ENCODE results near the gene CARD11.

Gene CARD11

GRCh38 chr7:3074459-3074821, 30.8 kb upstream of the CARD11 start:
- no peak for DNase-seq (ENCODE audit: low read depth, low spot score)
- no peak for TF ChIP-seq CTCF (IDR thresholded peaks at IDR 0.05; ENCODE audit: low read depth, low read length)
- no peak overlapping the region for H3K4me3 ChIP-seq (ENCODE audit: low read depth, low read length)
- in situ Hi-C loops (cut with HindIII; ENCODE audit: low sequenced_read_pairs): no loop called here

GRCh38 chr7:3073763-3074458, 30.2 kb upstream of the CARD11 start:
- no peak for DNase-seq (ENCODE audit: low read depth, low spot score)
- in situ Hi-C loops (cut with HindIII; ENCODE audit: low sequenced_read_pairs): no loop called here
- no peak for TF ChIP-seq CTCF (IDR thresholded peaks at IDR 0.05; ENCODE audit: low read depth, low read length)
- no peak overlapping the region for H3K4me3 ChIP-seq (ENCODE audit: low read depth, low read length)

GRCh38 chr7:3070908-3071307, 27.2 kb upstream of the CARD11 start:
- DNase-seq (ENCODE audit: low read depth, low spot score): no peak
- H3K4me3 ChIP-seq (ENCODE audit: low read depth, low read length): no peak overlapping the region
- in situ Hi-C loops (cut with HindIII; ENCODE audit: low sequenced_read_pairs): no loop called here
- no peak for TF ChIP-seq CTCF (IDR thresholded peaks at IDR 0.05; ENCODE audit: low read depth, low read length)

- in situ Hi-C loops (cut with HindIII; ENCODE audit: low sequenced_read_pairs): no loop called here
- DNase-seq (ENCODE audit: low read depth, low spot score): no peak
- TF ChIP-seq CTCF (IDR thresholded peaks at IDR 0.05; ENCODE audit: low read depth, low read length): no peak
- no peak overlapping the region for H3K4me3 ChIP-seq (ENCODE audit: low read depth, low read length)
Observed at GRCh38 chr7:3069771-3070449, 26.2 kb upstream of the CARD11 start.

GRCh38 chr7:3068530-3068929, 24.9 kb upstream of the CARD11 start:
- in situ Hi-C loops (cut with HindIII; ENCODE audit: low sequenced_read_pairs): no loop called here
- TF ChIP-seq CTCF (IDR thresholded peaks at IDR 0.05; ENCODE audit: low read depth, low read length): no peak
- no peak for DNase-seq (ENCODE audit: low read depth, low spot score)
- no peak overlapping the region for H3K4me3 ChIP-seq (ENCODE audit: low read depth, low read length)

- no peak overlapping the region for H3K4me3 ChIP-seq (ENCODE audit: low read depth, low read length)
- in situ Hi-C loops (cut with HindIII; ENCODE audit: low sequenced_read_pairs): no loop called here
- TF ChIP-seq CTCF (IDR thresholded peaks at IDR 0.05; ENCODE audit: low read depth, low read length): no peak
- no peak for DNase-seq (ENCODE audit: low read depth, low spot score)
Observed at GRCh38 chr7:3067606-3068380, 24.1 kb upstream of the CARD11 start.
